Activated CD8-positive, alpha-beta memory T cell treated with anti-CD3 and anti-CD28 coated beads, Interleukin-2, amount 50 U/mL, for 48 hours (primary cell): ENCODE results near the gene MT3.
A peak's percentile ranks its signal among the peaks of the same experiment; 100 is the strongest.

Source experiments
- DNase-seq: peaks from one replicate; pipeline ENCODE4 v3.0.0-alpha.2; 2020

MT3 gene

GRCh38 chr16:56589141-56590039 is at the start of gene MT3:
Gene MT3, plus strand, starts transcription at chr16:56589528. Its CDS starts 63 bp downstream, at chr16:56589591.
- peak; percentile 76 for DNase-seq

- DNase-seq, result no peak
Measured at GRCh38 chr16:56539656-56540055, 49.7 kb upstream of the MT3 start.

GRCh38 chr16:56542039-56542438 is 47.3 kb upstream of the MT3 start:
- DNase-seq, result no peak

GRCh38 chr16:56547120-56547948 is 42.0 kb upstream of the MT3 start:
- no peak for DNase-seq

- DNase-seq, result no peak
Measured at GRCh38 chr16:56547949-56548567, 41.3 kb upstream of the MT3 start.

- DNase-seq, result no peak
Measured at GRCh38 chr16:56549161-56549560, 40.2 kb upstream of the MT3 start.

GRCh38 chr16:56549744-56550385 is 39.5 kb upstream of the MT3 start:
- DNase-seq, result peak; percentile 65

GRCh38 chr16:56551796-56552738 is 37.3 kb upstream of the MT3 start:
- DNase-seq, result no peak

- no peak for DNase-seq
Measured at GRCh38 chr16:56554441-56554840, 34.9 kb upstream of the MT3 start.

GRCh38 chr16:56558024-56558747 is 31.1 kb upstream of the MT3 start:
- DNase-seq, result no peak

- no peak for DNase-seq
Measured at GRCh38 chr16:56559109-56559508, 30.2 kb upstream of the MT3 start.

GRCh38 chr16:56560447-56560846 is 28.9 kb upstream of the MT3 start:
- DNase-seq, result no peak

GRCh38 chr16:56561126-56561525 is 28.2 kb upstream of the MT3 start:
- DNase-seq, result no peak

GRCh38 chr16:56564793-56565477 is 24.4 kb upstream of the MT3 start, which contains the start of gene MT4:
Gene MT4, plus strand, starts transcription at chr16:56565073. Its CDS starts 56 bp downstream, at chr16:56565129.
- no peak for DNase-seq

- no peak for DNase-seq
Measured at GRCh38 chr16:56569971-56570370, 19.4 kb upstream of the MT3 start.

- no peak for DNase-seq
Measured at GRCh38 chr16:56571525-56571924, 17.8 kb upstream of the MT3 start.

GRCh38 chr16:56574625-56575024 is 14.7 kb upstream of the MT3 start:
- no peak for DNase-seq

GRCh38 chr16:56576585-56577299 is 12.6 kb upstream of the MT3 start:
- DNase-seq, result peak; percentile 96

GRCh38 chr16:56577300-56577625 is 12.1 kb upstream of the MT3 start:
- DNase-seq, result no peak
